ENCODE results near the gene PACSIN2. TPM values are rescaled to one million over a fixed set of nuclear protein-coding genes. Genes with fewer than 3 reads are reported as not detected.

PACSIN2 gene
- total RNA-seq, 6 donors from 2014 or later = 120 to 186 (median 151) TPM

DNA sequence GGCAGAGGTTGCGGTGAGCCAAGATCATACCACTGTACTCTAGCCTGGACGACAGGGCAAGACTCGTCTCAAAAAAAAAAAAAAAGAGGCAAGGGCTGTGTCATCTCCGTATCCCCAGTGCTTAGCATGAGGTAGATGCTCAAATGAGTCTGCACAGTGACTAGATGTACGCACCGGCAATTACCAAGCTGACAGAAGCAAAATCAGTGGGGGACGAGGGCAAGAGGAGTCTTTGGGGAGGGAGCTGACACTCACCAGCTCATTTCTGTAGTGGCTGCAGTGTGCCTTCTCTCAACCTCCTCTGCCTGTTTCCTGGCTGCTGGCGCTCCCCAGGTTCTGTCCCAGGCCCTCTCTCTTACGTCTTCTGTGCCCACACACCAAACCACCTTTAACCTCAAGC is 69.9 kb downstream of the PACSIN2 start:
- Histone ChIP-seq H3K4me1 (peaks cover 46 to 65% (median 49%) of the 10 kb centered on the region in 4 donors), H3K9me3 (no peaks in the 10 kb centered on the region), H3K36me3 (peaks cover 0 to 9% (median 0%) of the 10 kb centered on the region in 4 donors), H3K4me3 (no peak overlapping the region), H3K27me3 (no peaks in the 10 kb centered on the region), H3K27ac (peak overlapping the region in 3 of 4 donors; percentile 33 to 59 (median 54))
- 91 to 94% methylated on average over 9 of the region's 9 CpGs for WGBS, 2 donors
- ATAC-seq (ENCODE audit: low FRiP score in 2 of 2) (no peak), DNase-seq (no peak)
- TF ChIP-seq, protein P1, sequence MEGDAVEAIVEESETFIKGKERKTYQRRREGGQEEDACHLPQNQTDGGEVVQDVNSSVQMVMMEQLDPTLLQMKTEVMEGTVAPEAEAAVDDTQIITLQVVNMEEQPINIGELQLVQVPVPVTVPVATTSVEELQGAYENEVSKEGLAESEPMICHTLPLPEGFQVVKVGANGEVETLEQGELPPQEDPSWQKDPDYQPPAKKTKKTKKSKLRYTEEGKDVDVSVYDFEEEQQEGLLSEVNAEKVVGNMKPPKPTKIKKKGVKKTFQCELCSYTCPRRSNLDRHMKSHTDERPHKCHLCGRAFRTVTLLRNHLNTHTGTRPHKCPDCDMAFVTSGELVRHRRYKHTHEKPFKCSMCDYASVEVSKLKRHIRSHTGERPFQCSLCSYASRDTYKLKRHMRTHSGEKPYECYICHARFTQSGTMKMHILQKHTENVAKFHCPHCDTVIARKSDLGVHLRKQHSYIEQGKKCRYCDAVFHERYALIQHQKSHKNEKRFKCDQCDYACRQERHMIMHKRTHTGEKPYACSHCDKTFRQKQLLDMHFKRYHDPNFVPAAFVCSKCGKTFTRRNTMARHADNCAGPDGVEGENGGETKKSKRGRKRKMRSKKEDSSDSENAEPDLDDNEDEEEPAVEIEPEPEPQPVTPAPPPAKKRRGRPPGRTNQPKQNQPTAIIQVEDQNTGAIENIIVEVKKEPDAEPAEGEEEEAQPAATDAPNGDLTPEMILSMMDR (IDR thresholded peaks at IDR 0.05) = no peak
- TF ChIP-seq POLR2A (IDR thresholded peaks at IDR 0.05) = no peak
- no peak for TF ChIP-seq POLR2AphosphoS5 (IDR thresholded peaks at IDR 0.05)
- TF ChIP-seq EP300 (IDR thresholded peaks at IDR 0.05) = no peak

DNA sequence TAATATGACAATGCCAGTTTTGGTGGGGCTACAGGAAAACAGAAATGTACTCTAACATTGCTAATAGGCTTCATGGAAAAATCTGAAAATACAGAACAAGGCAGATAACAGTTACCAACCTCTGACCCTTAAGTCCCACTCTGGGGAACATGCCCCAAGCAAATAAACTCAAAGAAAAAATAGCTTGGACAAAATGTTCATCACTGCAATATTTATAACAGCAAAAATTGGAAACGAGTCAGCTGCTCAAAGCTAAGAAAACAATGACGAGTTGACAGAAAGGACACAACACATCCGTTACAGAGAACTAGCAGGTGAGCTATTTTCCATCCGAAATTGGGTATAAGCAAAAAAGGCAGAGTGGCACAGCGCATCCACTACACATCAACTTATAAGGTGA is 70.5 kb downstream of the PACSIN2 start:
- TF ChIP-seq POLR2A (IDR thresholded peaks at IDR 0.05) (no peak), EP300 (IDR thresholded peaks at IDR 0.05) (peak in 1 of 4 donors; percentile 62)
- Histone ChIP-seq H3K9me3 (no peaks in the 10 kb centered on the region), H3K4me3 (no peak overlapping the region), H3K4me1 (peaks cover 50 to 70% (median 53%) of the 10 kb centered on the region in 4 donors), H3K36me3 (peaks cover 0 to 9% (median 0%) of the 10 kb centered on the region in 4 donors), H3K27ac (peak overlapping the region in 2 of 4 donors; percentile 52 to 59), H3K27me3 (no peaks in the 10 kb centered on the region)
- ATAC-seq (ENCODE audit: low FRiP score in 2 of 2) (no peak), DNase-seq (no peak)
- WGBS, 2 donors = 82 to 91% methylated on average over 5 of the region's 5 CpGs

DNA sequence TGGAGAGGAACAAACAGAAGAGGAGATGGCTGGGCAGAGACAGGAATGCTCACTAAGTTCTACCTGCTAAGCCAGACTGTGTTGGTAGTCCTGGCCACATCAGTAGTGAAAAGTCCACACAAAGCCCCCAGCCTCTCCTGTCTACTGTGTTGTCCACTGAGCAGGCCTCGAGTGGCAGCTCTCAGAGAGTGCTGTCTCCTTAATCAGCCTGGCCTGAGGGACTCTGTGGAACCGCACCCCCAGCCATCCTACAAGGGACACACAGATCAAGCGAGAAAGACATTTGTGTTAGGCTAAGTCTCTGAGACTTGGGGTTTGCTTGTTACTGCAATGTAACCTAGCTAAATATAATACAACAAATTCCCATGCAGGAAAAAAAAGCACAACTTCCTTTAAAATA is 71.0 kb downstream of the PACSIN2 start:
- Histone ChIP-seq H3K4me3 (no peak overlapping the region), H3K27me3 (no peaks in the 10 kb centered on the region), H3K27ac (peak overlapping the region in 3 of 4 donors; percentile 28 to 52 (median 35)), H3K9me3 (no peaks in the 10 kb centered on the region), H3K36me3 (peaks cover 0 to 9% (median 0%) of the 10 kb centered on the region in 4 donors), H3K4me1 (peaks cover 51 to 70% (median 52%) of the 10 kb centered on the region in 4 donors)
- DNase-seq (no peak), ATAC-seq (ENCODE audit: low FRiP score in 2 of 2) (no peak)
- 87 to 88% methylated on average over 3 of the region's 3 CpGs for WGBS, 2 donors
- TF ChIP-seq POLR2AphosphoS5 (IDR thresholded peaks at IDR 0.05) (no peak), EP300 (IDR thresholded peaks at IDR 0.05) (no peak), POLR2A (IDR thresholded peaks at IDR 0.05) (no peak)
- TF ChIP-seq, protein P1 (IDR thresholded peaks at IDR 0.05) = no peak

DNA sequence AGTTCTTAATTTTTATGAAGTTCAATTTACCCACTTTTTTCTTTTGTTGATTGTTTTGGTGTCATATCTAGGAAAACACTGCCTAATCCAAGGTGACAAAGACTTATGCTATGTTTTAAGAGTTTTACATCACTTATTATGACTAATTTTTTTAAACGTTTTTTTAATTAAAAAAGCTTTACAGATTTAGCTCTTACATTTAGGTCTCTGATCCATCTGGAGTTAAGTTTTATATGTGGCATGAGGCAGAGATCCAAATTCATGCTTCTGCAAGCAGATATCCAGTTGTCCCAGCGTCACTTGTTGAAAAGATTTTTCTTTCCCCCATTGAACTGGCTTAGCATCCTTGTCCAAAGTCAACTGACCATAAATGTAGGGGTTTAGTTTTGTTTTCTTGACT is 72.6 kb downstream of the PACSIN2 start:
- H3K27me3 ChIP-seq = no peaks in the 10 kb centered on the region
- no peak overlapping the region for H3K4me3 ChIP-seq
- peaks cover 0 to 9% (median 0%) of the 10 kb centered on the region in 4 donors for H3K36me3 ChIP-seq
- no peaks in the 10 kb centered on the region for H3K9me3 ChIP-seq
- ATAC-seq (ENCODE audit: low FRiP score in 2 of 2) = no peak
- DNase-seq = no peak
- peaks cover 57 to 71% (median 58%) of the 10 kb centered on the region in 4 donors for H3K4me1 ChIP-seq
- no peak overlapping the region for H3K27ac ChIP-seq
- 67 to 89% methylated on average over 2 of the region's 2 CpGs for WGBS, 2 donors
- TF ChIP-seq POLR2A (IDR thresholded peaks at IDR 0.05) = no peak
- TF ChIP-seq POLR2AphosphoS5 (IDR thresholded peaks at IDR 0.05) = no peak
- TF ChIP-seq, protein P1 (IDR thresholded peaks at IDR 0.05) = no peak
- TF ChIP-seq EP300 (IDR thresholded peaks at IDR 0.05) = no peak

DNA sequence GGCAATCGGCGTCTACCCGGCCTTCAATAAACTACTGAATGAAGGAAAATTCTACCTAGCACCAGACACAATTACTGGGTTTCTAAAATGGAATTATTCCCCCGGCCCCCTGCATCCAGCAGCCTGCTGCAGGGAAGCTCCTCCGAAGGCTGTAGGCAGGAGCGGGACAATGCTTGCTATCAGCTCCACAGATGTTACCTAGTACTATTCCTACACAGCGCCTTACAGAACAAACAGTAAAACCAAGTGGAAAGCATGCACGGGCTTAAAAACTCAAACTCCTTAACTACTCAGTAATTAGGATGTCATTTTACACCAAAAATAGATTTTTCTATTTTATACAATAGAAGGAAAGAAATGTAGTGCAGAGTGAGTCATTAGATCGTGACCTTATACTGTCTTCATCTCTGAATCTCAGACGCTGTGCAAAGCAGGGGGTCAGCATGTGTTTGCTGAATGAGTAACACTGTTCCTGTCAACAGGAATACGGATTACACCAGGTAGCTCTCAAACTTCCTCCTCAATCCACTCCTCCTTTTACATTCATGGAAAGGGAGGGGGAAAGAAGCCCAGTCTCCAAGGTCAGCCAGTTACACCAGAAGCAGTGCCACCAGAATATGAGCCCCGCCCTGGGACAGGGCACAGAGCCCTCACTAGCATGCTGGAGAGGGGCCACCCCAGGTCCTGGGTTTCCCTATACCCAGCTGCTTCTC is 74.9 kb downstream of the PACSIN2 start:
- DNase-seq (peak in 1 of 2 donors; percentile 81), ATAC-seq (ENCODE audit: low FRiP score in 2 of 2) (peak; percentile 65 to 77)
- TF ChIP-seq EP300 (IDR thresholded peaks at IDR 0.05) (peak in 2 of 4 donors; percentile 28 to 86), POLR2A (IDR thresholded peaks at IDR 0.05) (no peak), POLR2AphosphoS5 (IDR thresholded peaks at IDR 0.05) (peak; percentile 49 to 71)
- TF ChIP-seq, protein P1 (IDR thresholded peaks at IDR 0.05) = no peak
- Histone ChIP-seq H3K4me1 (peaks cover 57 to 72% (median 58%) of the 10 kb centered on the region in 4 donors), H3K27me3 (no peaks in the 10 kb centered on the region), H3K27ac (peak overlapping the region; percentile 70 to 93 (median 78)), H3K4me3 (no peak overlapping the region), H3K9me3 (no peaks in the 10 kb centered on the region), H3K36me3 (peaks cover 0 to 9% (median 0%) of the 10 kb centered on the region in 4 donors)
- WGBS, 2 donors = 57 to 58% methylated on average over 11 to 12 of the region's 12 CpGs
